Progenitor cell of endocrine pancreas (in vitro differentiated cells): Measurements from ENCODE around the gene EEPD1. TPM values are rescaled to one million over a fixed set of nuclear protein-coding genes. Genes with fewer than 3 reads are reported as not detected.

ENCODE experiments used
- DNase-seq: peaks from one replicate; pipeline ENCODE4 v3.0.0; 2021; ENCODE audit warnings: low spot score; ENCODE audit not compliant: unreplicated experiment
- H3K27ac Mint-ChIP-seq: 2 replicates; pipeline ENCODE4 v1.8.0; 2021; ENCODE audit warnings: mild to moderate bottlenecking, moderate library complexity, mixed read lengths
- H3K27me3 Mint-ChIP-seq: 2 replicates; pipeline ENCODE4 v1.8.0; 2021; ENCODE audit warnings: mixed read lengths
- H3K36me3 Mint-ChIP-seq: 2 replicates; pipeline ENCODE4 v1.8.0; 2022; ENCODE audit warnings: mixed read lengths; ENCODE audit not compliant: insufficient read depth
- H3K4me1 Mint-ChIP-seq: 2 replicates; pipeline ENCODE4 v1.8.0; 2021; ENCODE audit warnings: low read depth, mixed read lengths
- H3K4me3 Mint-ChIP-seq: 2 replicates; pipeline ENCODE4 v1.8.0; 2021; ENCODE audit warnings: low read depth, mild to moderate bottlenecking, moderate library complexity, mixed read lengths
- H3K9me3 Mint-ChIP-seq: 2 replicates; pipeline ENCODE4 v1.8.0; 2021; ENCODE audit warnings: low read depth, mixed read lengths
- CTCF ChIP-seq: fragments of 200-600 bp; sonication (generic); IDR thresholded peaks from one replicate; pipeline ENCODE4 v1.5.0; 2021; ENCODE audit warnings: antibody characterized with exemption, mild to moderate bottlenecking; ENCODE audit not compliant: unreplicated experiment
- total RNA-seq: library from RNA; stranded (reverse); gene quantifications from 2 replicates; pipeline ENCODE4 v1.2.1, GENCODE V29; 2021

EEPD1 gene
- total RNA-seq, 1 donor from 2014 or later: 10.6 TPM

- Mint-ChIP-seq H3K4me1 (peaks cover 18% of the 10 kb centered on the region), H3K27me3 (no peaks in the 10 kb centered on the region), H3K9me3 (no peaks in the 10 kb centered on the region), H3K36me3 (peaks cover 2% of the 10 kb centered on the region), H3K4me3 (no peak overlapping the region), H3K27ac (peak overlapping the region; percentile 12)
- TF ChIP-seq CTCF: no peak
- no peak for DNase-seq
These were observed 66.4 kb downstream of the EEPD1 start for GRCh38 chr7:36219429-36219828.

GRCh38 chr7:36223851-36224250 lies 70.8 kb downstream of the EEPD1 start:
- TF ChIP-seq CTCF: no peak
- Mint-ChIP-seq H3K27me3 (no peaks in the 10 kb centered on the region), H3K4me3 (no peak overlapping the region), H3K27ac (no peak overlapping the region), H3K4me1 (peaks cover 7% of the 10 kb centered on the region), H3K36me3 (peaks cover 2% of the 10 kb centered on the region), H3K9me3 (no peaks in the 10 kb centered on the region)
- no peak for DNase-seq

GRCh38 chr7:36224934-36225858 lies 72.1 kb downstream of the EEPD1 start:
- Mint-ChIP-seq H3K27me3 (no peaks in the 10 kb centered on the region), H3K27ac (no peak overlapping the region), H3K4me3 (no peak overlapping the region), H3K4me1 (peaks cover 7% of the 10 kb centered on the region), H3K36me3 (peaks cover 2% of the 10 kb centered on the region), H3K9me3 (no peaks in the 10 kb centered on the region)
- TF ChIP-seq CTCF: no peak
- DNase-seq: no peak

- Mint-ChIP-seq H3K36me3 (peaks cover 2% of the 10 kb centered on the region), H3K27ac (no peak overlapping the region), H3K4me3 (no peak overlapping the region), H3K4me1 (peaks cover 7% of the 10 kb centered on the region), H3K9me3 (no peaks in the 10 kb centered on the region), H3K27me3 (no peaks in the 10 kb centered on the region)
- TF ChIP-seq CTCF: no peak
- no peak for DNase-seq
These were observed 73.1 kb downstream of the EEPD1 start for GRCh38 chr7:36226151-36226550.

- Mint-ChIP-seq H3K9me3 (no peaks in the 10 kb centered on the region), H3K4me3 (no peak overlapping the region), H3K36me3 (peaks cover 2% of the 10 kb centered on the region), H3K4me1 (peaks cover 9% of the 10 kb centered on the region), H3K27me3 (no peaks in the 10 kb centered on the region), H3K27ac (no peak overlapping the region)
- no peak for TF ChIP-seq CTCF
- no peak for DNase-seq
These were observed 74.2 kb downstream of the EEPD1 start for GRCh38 chr7:36227223-36227622.
